ENCODE data around the gene CLN5. TPM values are rescaled to one million over a fixed set of nuclear protein-coding genes. Genes with fewer than 3 reads are reported as not detected.
"Not testable (repeated sequence)": the region's sequence is repeated elsewhere in the genome, so short reads cannot be mapped to it uniquely, and the experiment has no call there.

The CLN5 gene
- total and polyA plus RNA-seq, 9 donors = 31.7 to 52.2 (median 36.6) TPM

DNA sequence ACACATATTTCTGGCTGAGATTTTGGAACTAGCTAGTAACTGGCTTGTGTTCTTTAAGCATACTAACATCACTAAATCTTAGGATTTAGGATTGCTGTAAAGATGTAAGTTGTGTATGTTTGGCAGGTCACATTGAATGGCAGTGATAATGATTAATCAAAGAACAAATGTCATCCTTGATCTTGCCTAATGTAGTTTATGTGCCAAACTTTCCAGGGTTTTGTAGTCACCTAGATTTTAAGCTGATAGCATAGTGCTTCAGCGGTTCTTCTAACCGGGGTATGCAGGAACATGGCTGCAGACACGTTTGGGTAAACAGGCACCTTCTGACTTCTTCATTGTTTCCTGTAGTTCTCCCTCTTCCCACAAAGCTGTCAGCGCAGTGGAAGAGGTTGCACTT is 9.7 kb downstream of the CLN5 start:
- peaks cover 2% of the 10 kb centered on the region for H3K4me1 ChIP-seq (ENCODE audit: insufficient read depth)
- no peak overlapping the region for H3K4me3 ChIP-seq
- H3K9me3 ChIP-seq = no peaks in the 10 kb centered on the region
- no peak overlapping the region for H3K27ac ChIP-seq
- intact Hi-C loops (cut with DNase I) = no loop called here
- H3K36me3 ChIP-seq = no peaks in the 10 kb centered on the region
- TF ChIP-seq, protein P1, sequence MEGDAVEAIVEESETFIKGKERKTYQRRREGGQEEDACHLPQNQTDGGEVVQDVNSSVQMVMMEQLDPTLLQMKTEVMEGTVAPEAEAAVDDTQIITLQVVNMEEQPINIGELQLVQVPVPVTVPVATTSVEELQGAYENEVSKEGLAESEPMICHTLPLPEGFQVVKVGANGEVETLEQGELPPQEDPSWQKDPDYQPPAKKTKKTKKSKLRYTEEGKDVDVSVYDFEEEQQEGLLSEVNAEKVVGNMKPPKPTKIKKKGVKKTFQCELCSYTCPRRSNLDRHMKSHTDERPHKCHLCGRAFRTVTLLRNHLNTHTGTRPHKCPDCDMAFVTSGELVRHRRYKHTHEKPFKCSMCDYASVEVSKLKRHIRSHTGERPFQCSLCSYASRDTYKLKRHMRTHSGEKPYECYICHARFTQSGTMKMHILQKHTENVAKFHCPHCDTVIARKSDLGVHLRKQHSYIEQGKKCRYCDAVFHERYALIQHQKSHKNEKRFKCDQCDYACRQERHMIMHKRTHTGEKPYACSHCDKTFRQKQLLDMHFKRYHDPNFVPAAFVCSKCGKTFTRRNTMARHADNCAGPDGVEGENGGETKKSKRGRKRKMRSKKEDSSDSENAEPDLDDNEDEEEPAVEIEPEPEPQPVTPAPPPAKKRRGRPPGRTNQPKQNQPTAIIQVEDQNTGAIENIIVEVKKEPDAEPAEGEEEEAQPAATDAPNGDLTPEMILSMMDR (IDR thresholded peaks at IDR 0.05) = no peak
- no peak for TF ChIP-seq EP300 (IDR thresholded peaks at IDR 0.05)
- TF ChIP-seq POLR2A (IDR thresholded peaks at IDR 0.05) = no peak
- DNase-seq = no peak
- 63 to 72% (median 64%) methylated on average over 4 of the region's 4 CpGs for WGBS, 3 donors
- no peaks in the 10 kb centered on the region for H3K27me3 ChIP-seq

DNA sequence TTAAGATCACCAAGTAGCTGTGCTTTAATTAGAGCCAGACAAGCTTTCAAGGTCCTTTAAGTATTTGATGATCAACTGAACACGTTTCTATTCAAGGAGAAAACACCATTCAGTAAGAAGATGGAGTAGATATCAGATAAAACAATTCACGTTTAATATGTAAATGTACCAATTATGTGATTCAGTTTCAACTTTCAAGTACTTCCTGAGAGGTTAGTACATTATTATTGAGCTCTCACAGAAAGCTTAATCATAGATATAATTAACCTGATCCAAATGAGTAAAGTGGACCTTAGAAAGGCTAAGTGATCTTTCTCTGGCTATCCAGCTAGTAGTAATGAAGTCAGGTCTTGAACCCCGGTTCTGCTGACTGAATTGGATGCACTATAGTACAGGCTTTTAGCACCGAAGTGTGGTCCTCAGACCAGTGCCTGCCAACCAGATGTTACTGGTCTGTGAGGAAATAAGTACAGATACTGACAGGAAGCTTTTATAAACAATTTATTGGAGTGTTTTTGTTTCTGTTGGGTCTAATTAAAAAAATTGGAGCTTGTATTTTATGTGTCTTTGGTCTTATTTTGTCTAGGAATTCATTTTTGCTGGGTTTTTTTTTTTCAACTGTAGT is 10.2 kb downstream of the CLN5 start:
- intact Hi-C loops (cut with DNase I) = no loop called here
- Histone ChIP-seq H3K4me3 (no peak overlapping the region), H3K4me1 (ENCODE audit: insufficient read depth) (peaks cover 2% of the 10 kb centered on the region), H3K27me3 (no peaks in the 10 kb centered on the region), H3K36me3 (no peaks in the 10 kb centered on the region), H3K27ac (no peak overlapping the region), H3K9me3 (no peaks in the 10 kb centered on the region)
- no peak for TF ChIP-seq EP300 (IDR thresholded peaks at IDR 0.05)
- TF ChIP-seq, protein P1 (IDR thresholded peaks at IDR 0.05) = no peak
- no peak for TF ChIP-seq POLR2A (IDR thresholded peaks at IDR 0.05)
- no peak for DNase-seq
- WGBS, 3 donors = 27 to 38% (median 28%) methylated on average over 4 of the region's 4 CpGs

DNA sequence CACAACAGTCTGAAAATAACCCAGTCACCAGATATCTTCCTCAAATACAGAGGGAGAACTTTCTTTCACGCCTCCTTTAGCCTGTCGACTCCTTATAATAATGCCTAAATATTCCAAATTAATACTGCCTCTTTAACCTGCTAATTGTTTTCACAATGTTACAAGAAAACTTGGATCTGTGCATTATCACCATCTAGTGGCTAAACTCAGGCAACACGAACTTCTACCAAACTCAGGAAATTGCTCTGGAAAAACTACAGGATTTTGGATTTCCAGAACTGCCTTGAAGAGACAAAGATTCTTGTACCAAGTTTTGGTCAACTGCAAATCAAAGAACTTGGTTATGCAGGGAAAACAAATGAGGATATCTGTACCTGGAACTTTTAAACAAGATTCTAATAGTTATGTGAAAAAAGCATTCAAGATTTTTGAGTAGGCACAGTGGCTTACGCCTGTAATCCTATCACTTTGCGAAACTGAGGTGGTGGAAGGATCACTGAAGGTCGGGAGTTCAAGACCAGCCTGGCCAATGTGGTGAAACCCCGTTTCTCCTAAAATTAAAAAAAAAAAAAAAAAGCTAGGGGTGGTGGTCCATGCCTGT is 10.8 kb downstream of the CLN5 start:
- intact Hi-C loops (cut with DNase I) = no loop called here
- TF ChIP-seq, protein P1 (IDR thresholded peaks at IDR 0.05) = peak in 1 of 3 donors; percentile 36
- TF ChIP-seq EP300 (IDR thresholded peaks at IDR 0.05) = no peak
- Histone ChIP-seq H3K4me3 (no peak overlapping the region), H3K9me3 (no peaks in the 10 kb centered on the region), H3K27ac (no peak overlapping the region), H3K36me3 (no peaks in the 10 kb centered on the region), H3K27me3 (no peaks in the 10 kb centered on the region), H3K4me1 (ENCODE audit: insufficient read depth) (peaks cover 2% of the 10 kb centered on the region)
- DNase-seq = no peak
- WGBS, 3 donors = 47 to 52% (median 49%) methylated on average over 7 of the region's 7 CpGs

DNA sequence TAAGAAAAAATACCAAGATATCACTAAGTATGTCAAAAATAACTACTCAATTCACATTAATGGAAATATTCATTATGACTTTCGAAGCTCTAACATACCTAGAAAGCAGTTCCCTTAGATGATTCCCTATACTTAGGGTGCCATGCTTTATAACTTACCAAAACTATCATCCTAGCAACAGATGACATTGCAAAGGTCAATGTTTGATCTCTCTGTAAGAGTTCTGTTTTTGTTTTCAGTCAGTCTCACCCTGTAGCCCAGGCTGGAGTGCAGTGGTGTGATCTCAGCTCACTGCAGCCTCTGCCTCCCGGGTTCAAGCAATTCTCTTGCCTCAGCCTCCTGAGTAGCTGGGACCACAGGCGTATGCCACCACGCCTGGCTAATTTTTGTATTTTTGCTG is 16.5 kb downstream of the CLN5 start:
- intact Hi-C loops (cut with DNase I); H3K27me3 ChIP-seq; DNase-seq; H3K4me1 ChIP-seq (ENCODE audit: insufficient read depth); H3K36me3 ChIP-seq; H3K4me3 ChIP-seq; H3K9me3 ChIP-seq; H3K27ac ChIP-seq: not testable (repeated sequence)
- WGBS, 3 donors = 91 to 98% (median 92%) methylated on average over 4 of the region's 4 CpGs

- no peaks in the 10 kb centered on the region for H3K27me3 ChIP-seq
These were observed 17.1 kb downstream of the CLN5 start for GRCh38 chr13:77009011-77009410.

DNA sequence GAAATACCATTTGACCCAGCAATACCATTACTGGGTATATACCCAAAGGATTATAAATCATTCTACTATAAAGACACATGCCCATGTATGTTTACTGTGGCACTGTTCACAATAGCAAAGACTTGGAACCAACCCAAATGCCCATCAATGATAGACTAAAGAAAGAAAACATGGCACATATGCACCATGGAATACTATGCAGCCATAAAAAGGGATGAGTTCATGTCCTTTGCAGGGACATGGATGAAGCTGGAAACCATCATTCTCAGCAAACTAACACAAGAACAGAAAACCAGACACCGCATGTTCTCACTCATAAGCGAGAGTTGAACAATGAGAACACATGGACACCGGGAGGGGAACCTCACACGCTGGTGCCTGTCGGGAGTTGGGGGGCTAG is 17.8 kb downstream of the CLN5 start:
- intact Hi-C loops (cut with DNase I); H3K27me3 ChIP-seq; H3K27ac ChIP-seq; DNase-seq; H3K9me3 ChIP-seq; H3K36me3 ChIP-seq; H3K4me3 ChIP-seq; H3K4me1 ChIP-seq (ENCODE audit: insufficient read depth): not testable (repeated sequence)
- WGBS, 3 donors = 87 to 98% (median 95%) methylated on average over 5 of the region's 5 CpGs

More at GRCh38 chr13:77009011-77009410, 17.1 kb downstream of the CLN5 start:
- DNase-seq = no peak
- Histone ChIP-seq H3K36me3 (no peaks in the 10 kb centered on the region), H3K27ac (no peak overlapping the region), H3K4me1 (ENCODE audit: insufficient read depth) (peaks cover 4% of the 10 kb centered on the region), H3K9me3 (no peaks in the 10 kb centered on the region), H3K4me3 (no peak overlapping the region)
- WGBS, 3 donors = 95 to 96% (median 95%) methylated on average over 2 of the region's 2 CpGs
- intact Hi-C loops (cut with DNase I) = no loop called here
- TF ChIP-seq EP300 (IDR thresholded peaks at IDR 0.05) (no peak), POLR2A (IDR thresholded peaks at IDR 0.05) (no peak)
- TF ChIP-seq, protein P1 (IDR thresholded peaks at IDR 0.05) = no peak
